GM13976 (cell line): ENCODE measurements around the gene ST3GAL2.

Experiments used
- DNase-seq: peaks from one replicate; pipeline ENCODE4 v3.0.0; 2012; ENCODE audit warnings: low spot score
- in situ Hi-C: fragments of 300-500 bp; cut with MboI; formaldehyde crosslinking; loops from one replicate; pipeline ENCODE4 v1.12.0; 2022; ENCODE audit warnings: low sequenced_read_pairs, mixed read lengths, inconsistent platforms; ENCODE audit not compliant: unreplicated experiment
- TF ChIP-seq, protein P1 (sequence below): IDR thresholded peaks from 2 replicates; pipeline ENCODE4 v1.5.1; 2012; ENCODE audit warnings: borderline replicate concordance, mild to moderate bottlenecking; ENCODE audit not compliant: insufficient read depth; ENCODE audit errors: extremely low read depth, missing control alignments, control extremely low read depth

Gene ST3GAL2

DNA sequence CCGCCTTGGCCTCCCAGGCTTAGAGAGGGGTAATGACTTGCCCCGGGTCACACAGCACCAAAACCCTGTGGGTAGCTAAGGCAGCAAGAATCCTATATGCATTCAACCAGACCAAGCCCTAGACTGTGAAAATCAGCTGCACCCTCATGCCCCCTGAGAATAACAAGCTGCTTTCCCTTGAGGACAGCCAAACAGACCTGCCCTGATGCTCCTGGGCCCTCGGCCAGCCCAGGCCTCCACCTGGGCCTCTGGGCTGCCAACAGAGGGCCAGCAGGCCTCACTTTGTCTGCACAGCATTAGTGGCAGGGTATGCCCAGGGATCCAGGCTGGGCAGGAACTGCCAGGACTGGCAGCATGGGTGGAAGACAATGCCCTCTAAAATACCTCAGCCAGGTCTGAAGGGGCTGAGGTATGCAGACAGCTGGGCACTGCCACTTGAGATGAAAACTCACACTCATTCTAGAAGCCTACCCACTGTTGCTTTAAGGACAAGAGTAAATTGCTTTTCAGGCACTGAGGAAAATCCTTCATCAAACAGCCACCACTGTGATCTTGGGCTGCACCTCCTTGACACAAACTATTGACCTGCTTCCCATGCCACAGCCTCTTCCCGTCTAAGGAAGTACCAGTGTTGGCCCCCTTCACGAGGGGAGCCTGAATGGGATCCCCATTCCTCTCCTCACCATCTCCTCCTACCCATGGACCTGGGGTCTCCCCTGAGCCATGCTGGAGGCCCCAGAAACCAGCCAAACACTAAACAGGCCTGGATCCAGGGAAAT, 8.8 kb downstream of the ST3GAL2 start:
- TF ChIP-seq, protein P1, sequence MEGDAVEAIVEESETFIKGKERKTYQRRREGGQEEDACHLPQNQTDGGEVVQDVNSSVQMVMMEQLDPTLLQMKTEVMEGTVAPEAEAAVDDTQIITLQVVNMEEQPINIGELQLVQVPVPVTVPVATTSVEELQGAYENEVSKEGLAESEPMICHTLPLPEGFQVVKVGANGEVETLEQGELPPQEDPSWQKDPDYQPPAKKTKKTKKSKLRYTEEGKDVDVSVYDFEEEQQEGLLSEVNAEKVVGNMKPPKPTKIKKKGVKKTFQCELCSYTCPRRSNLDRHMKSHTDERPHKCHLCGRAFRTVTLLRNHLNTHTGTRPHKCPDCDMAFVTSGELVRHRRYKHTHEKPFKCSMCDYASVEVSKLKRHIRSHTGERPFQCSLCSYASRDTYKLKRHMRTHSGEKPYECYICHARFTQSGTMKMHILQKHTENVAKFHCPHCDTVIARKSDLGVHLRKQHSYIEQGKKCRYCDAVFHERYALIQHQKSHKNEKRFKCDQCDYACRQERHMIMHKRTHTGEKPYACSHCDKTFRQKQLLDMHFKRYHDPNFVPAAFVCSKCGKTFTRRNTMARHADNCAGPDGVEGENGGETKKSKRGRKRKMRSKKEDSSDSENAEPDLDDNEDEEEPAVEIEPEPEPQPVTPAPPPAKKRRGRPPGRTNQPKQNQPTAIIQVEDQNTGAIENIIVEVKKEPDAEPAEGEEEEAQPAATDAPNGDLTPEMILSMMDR, result no peak
- in situ Hi-C loops, result no loop called here
- peak; percentile 27 for DNase-seq

DNA sequence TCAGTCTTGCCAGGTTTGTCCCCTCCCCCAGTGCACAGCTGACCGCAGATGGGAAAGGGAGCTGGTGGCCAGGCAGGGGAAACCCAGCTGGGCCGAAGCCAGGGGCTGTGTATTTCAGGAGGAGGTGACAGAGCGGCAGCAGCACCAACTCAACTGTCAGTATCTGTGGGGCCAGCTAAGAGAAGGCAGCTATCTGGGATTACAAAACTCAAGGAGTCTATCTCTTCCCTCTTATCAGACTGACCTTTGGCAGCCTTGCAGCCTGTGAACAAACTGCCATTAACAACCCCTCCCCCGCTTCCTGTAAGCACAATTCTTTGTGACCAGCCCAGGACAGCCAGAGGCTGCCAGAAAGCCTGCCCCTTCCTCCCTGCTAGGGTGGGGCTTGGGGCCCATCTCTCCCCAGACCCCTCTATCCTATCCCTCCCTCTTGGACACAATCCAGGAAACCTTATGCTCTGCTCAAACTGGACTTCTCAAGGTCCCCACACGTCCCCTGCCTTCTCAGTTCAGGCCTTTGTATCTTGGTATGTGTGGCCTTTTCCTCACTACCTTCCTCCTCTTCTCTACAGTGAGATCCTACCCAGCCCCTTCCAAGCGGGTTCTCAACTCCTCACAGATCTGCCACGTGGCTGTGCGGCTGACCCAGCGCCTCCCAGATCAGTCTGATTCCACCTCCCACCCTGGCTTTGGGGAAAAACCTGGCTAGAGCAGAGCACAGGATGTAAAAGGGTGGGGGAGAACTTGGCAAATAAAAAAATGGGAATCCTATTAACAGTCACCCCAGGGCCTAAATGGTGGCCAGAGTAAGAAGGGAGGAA, 10.5 kb downstream of the ST3GAL2 start:
- DNase-seq, result peak; percentile 73
- in situ Hi-C loops, result no loop called here
- TF ChIP-seq, protein P1, result no peak

DNA sequence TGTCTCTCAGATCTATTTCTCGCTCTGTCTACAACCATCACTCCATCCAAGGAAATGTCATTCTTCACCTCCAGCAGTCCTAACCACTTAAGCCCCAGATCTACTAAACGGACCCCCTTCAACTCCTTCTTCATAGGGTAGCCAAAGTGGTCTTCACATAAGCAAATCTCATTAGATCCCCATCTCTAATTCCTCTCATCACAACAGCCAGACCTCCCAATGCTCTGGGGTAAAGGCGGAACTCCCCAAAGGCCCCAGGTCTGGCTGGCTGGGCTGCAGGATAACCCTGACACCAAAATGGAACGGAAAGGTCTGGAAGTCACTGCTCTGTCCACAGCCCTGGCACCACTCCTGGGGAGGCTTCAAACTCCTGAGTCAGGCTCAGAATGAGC, 11.1 kb downstream of the ST3GAL2 start:
- in situ Hi-C loops, result no loop called here
- DNase-seq, result no peak
- TF ChIP-seq, protein P1, result no peak

DNA sequence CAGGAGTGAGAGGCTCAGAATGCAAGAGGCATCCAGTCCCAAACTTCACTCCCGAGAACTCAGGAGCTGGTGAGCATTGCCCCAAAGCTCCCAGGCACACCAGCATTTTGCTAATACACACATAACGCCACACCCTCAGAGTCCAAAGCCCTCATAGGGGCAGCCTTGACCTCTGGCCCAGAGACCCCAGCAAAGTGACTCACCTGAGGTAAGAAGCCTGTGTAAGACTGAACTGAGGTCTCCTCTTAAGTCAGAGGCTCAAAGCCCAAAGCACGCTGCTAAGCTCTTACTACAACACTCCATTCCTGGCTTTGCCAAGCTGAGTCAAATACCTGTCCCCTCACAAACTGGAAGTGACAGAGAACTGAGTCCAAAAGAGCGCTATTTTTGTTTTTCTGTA, 16.4 kb downstream of the ST3GAL2 start:
- in situ Hi-C loops, result no loop called here
- TF ChIP-seq, protein P1, result no peak
- no peak for DNase-seq

DNA sequence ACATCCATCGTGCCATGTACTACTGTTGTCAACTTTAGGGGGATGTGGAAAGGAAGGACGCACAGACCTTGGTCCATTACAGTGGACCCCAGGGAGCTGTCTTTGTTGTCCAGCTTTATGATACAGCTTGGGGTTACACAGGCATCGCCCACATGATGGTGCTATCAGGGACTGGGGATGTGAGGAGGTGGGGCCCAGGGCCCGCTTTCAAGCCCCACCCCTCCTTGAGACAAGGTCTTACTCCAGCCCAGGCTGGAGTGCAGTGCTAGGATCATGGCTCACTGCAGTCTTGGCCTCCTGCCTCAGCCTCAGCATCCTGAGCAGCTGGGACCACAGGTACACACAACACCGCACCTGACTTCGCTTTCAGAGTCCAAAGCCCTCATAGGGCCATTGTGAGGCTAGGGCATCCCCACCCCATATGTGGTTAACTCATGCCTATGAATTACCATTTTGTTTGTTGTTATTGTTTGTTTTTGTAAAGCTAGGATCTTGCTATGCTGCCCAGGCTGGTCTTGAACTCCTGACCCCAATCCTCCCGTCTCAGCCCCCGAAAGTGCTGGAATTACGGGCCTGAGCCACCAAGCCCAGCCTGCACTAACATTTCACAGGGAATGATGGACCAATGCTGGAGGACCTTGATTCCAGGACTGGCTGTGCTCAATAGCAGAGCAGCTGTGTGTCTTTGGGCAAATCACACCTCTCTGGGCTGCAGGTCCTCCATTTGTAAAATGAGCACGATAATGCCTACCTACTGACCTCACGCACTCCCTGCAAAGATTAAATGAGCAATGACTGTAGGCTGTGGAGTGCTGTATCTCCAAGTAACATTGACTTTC, 17.2 kb downstream of the ST3GAL2 start:
- TF ChIP-seq, protein P1, result no peak
- DNase-seq, result no peak
- in situ Hi-C loops, result no loop called here

DNA sequence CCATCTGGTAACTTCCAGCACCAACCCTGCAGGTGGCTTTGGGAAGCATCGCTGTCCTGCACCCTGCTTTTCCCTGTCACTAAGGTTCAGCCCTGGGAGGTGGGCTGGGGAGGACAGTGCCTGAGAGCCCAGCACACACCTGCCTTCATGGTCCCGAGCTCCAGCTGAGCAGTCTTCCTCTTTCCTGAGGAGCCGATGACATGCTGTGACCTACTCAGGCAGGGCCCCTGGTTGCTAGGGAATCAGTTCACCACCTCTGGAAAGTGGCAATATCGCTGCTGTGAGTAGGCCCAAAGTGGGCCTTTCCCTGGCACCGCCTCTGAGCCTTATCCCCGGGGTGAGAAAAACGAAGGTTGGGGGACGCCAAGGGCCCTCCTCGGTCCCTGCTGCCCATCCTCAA, 17.9 kb downstream of the ST3GAL2 start:
- TF ChIP-seq, protein P1, result no peak
- DNase-seq, result no peak
- in situ Hi-C loops, result no loop called here
